HL-60 (cell line): ENCODE measurements around the gene NLRC5.
A peak's percentile ranks its signal among the peaks of the same experiment; 100 is the strongest.

ENCODE experiments used
- DNase-seq, 2 experiments: peaks; one replicate each; pipeline ENCODE4 v3.0.0-alpha.2; 2010 to 2020; ENCODE audit warnings: low read depth in 1 of 2, low spot score in 1 of 2
- H3K27ac ChIP-seq: fragments of 250-450 bp; sonication (Bioruptor Pico); replicated peaks from 2 replicates; pipeline ENCODE4 v1.5.1; 2020; ENCODE audit warnings: mild to moderate bottlenecking, moderate library complexity
- H3K27me3 ChIP-seq: fragments of 250-450 bp; sonication (Bioruptor Pico); 2 replicates; pipeline ENCODE4 v1.5.1; 2021; ENCODE audit warnings: mild to moderate bottlenecking, moderate library complexity; ENCODE audit not compliant: insufficient read depth, poor library complexity, severe bottlenecking
- H3K4me3 ChIP-seq: replicated peaks from 2 replicates; pipeline ENCODE4 v1.5.1; 2011; ENCODE audit warnings: mild to moderate bottlenecking, control low read depth, low read length; ENCODE audit not compliant: insufficient read depth
- GABPA ChIP-seq: IDR thresholded peaks from 2 replicates; pipeline ENCODE4 v1.6.1; 2012; ENCODE audit warnings: low read depth
- POLR2AphosphoS5 ChIP-seq: IDR thresholded peaks from 2 replicates; pipeline ENCODE4 v1.6.1; 2012; ENCODE audit warnings: low read depth
- REST ChIP-seq: IDR thresholded peaks from 2 replicates; pipeline ENCODE4 v1.6.1; 2012; ENCODE audit warnings: low read depth; ENCODE audit not compliant: insufficient replicate concordance
- SPI1 ChIP-seq: IDR thresholded peaks from 2 replicates; pipeline ENCODE4 v1.6.1; 2012; ENCODE audit warnings: low read depth, mild to moderate bottlenecking, borderline replicate concordance
- TF ChIP-seq, protein P1 (sequence below): IDR thresholded peaks from one replicate; pipeline ENCODE4 v1.5.1; 2011; ENCODE audit warnings: low read length, control low read depth, inconsistent platforms; ENCODE audit not compliant: insufficient read depth

The NLRC5 gene

GRCh38 chr16:57072616-57073275, 83.4 kb downstream of the NLRC5 start:
- Histone ChIP-seq H3K27ac (no peak overlapping the region), H3K4me3 (no peak overlapping the region), H3K27me3 (no peaks in the 10 kb centered on the region)
- DNase-seq: no peak
- no peak for TF ChIP-seq POLR2AphosphoS5
- TF ChIP-seq REST: no peak
- TF ChIP-seq, protein P1, sequence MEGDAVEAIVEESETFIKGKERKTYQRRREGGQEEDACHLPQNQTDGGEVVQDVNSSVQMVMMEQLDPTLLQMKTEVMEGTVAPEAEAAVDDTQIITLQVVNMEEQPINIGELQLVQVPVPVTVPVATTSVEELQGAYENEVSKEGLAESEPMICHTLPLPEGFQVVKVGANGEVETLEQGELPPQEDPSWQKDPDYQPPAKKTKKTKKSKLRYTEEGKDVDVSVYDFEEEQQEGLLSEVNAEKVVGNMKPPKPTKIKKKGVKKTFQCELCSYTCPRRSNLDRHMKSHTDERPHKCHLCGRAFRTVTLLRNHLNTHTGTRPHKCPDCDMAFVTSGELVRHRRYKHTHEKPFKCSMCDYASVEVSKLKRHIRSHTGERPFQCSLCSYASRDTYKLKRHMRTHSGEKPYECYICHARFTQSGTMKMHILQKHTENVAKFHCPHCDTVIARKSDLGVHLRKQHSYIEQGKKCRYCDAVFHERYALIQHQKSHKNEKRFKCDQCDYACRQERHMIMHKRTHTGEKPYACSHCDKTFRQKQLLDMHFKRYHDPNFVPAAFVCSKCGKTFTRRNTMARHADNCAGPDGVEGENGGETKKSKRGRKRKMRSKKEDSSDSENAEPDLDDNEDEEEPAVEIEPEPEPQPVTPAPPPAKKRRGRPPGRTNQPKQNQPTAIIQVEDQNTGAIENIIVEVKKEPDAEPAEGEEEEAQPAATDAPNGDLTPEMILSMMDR: no peak
- TF ChIP-seq SPI1: no peak
- TF ChIP-seq GABPA: no peak

DNA sequence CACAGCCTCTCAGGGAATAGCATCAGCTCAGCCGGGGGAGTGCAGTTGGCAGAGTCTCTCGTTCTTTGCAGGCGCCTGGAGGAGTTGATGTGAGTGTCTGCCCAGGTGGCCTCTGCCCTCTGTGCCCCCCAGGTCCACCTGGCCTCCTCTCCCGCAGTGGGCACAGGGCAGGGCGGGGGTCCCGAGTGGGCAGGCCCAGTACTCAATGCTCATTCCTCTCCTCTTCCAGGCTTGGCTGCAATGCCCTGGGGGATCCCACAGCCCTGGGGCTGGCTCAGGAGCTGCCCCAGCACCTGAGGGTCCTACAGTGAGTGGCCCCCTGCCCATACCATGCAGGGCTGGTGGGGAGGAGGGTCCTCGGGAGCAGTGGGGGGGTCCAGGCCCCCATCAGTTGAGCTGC, 88.4 kb downstream of the NLRC5 start:
- DNase-seq: no peak
- no peaks in the 10 kb centered on the region for H3K27me3 ChIP-seq
- H3K27ac ChIP-seq: no peak overlapping the region
- H3K4me3 ChIP-seq: no peak overlapping the region
- TF ChIP-seq SPI1 (no peak), REST (no peak), GABPA (no peak), POLR2AphosphoS5 (no peak)
- TF ChIP-seq, protein P1: no peak

DNA sequence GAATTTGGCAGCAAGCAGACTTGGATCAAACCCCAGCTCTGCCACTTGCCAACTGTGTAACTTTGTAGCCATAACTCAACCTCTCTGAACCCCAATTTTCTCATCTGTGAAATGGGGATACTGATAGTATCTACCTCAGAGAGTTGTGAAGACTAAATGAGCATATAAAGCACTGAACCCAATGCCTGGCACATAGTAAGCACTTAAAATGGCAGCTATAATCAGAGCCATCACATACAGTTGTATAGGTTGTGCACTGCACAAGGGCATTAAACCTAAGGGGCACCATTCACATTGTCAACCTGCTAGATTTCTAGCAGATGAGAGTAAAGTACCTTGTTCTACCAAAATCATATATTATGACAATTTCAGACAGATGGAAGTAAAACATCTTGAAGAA, 92.4 kb downstream of the NLRC5 start:
- Histone ChIP-seq H3K27me3 (no peaks in the 10 kb centered on the region), H3K27ac (no peak overlapping the region), H3K4me3 (no peak overlapping the region)
- no peak for TF ChIP-seq SPI1
- DNase-seq: no peak

- no peak overlapping the region for H3K27ac ChIP-seq
- TF ChIP-seq GABPA (no peak), POLR2AphosphoS5 (0 out of 2 replicates have a peak, but pooled peaks have one; percentile 22)
- no peak for DNase-seq
- no peaks in the 10 kb centered on the region for H3K27me3 ChIP-seq
- no peak overlapping the region for H3K4me3 ChIP-seq
Measured at GRCh38 chr16:57082664-57083063, 93.3 kb downstream of the NLRC5 start.
